Stimulated activated CD8-positive, alpha-beta memory T cell treated with anti-CD3 and anti-CD28 coated beads, Interleukin-2, amount 100 ng/mL, for 1 hour (primary cell): Measurements from ENCODE around the gene RNF144A.
"Not testable (repeated sequence)": the region's sequence is repeated elsewhere in the genome, so short reads cannot be mapped to it uniquely, and the experiment has no call there.

Source experiments
- DNase-seq, 2 donors: peaks; one replicate each; pipeline ENCODE4 v3.0.0-alpha.2; 2020; ENCODE audit warnings: low read depth in 2 of 2

RNF144A gene

DNA sequence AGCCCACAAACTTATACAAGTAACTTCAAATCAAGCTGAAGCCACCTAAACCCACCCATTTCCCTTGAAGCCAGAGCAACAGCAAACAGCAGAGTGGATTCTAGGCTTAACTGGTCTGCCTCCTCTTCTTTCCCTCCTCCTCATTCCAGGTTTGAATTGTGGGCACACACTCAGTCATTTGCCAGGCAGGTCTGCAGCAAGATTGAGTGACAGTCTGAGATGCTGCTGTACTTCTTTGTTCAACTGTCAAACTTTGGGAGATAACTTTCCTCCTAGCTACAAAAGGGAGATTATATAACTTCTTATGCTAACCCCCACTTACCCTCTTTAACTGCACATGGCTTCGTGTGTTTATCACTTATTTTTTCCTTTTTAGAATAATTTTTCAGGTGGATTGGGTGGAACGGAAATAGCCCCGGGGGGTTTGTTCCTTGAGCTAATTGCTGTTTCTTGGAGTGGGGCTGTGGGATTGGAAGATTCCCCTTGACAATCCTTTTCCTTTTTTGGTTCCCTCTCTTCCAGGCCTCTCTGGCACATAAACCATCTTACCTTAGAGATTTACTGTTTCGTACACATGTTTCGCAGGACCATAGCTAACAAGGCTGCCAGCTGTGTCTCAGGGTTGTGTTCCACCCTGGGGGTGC lies 55.0 kb downstream of the RNF144A start:
- no peak for DNase-seq

DNA sequence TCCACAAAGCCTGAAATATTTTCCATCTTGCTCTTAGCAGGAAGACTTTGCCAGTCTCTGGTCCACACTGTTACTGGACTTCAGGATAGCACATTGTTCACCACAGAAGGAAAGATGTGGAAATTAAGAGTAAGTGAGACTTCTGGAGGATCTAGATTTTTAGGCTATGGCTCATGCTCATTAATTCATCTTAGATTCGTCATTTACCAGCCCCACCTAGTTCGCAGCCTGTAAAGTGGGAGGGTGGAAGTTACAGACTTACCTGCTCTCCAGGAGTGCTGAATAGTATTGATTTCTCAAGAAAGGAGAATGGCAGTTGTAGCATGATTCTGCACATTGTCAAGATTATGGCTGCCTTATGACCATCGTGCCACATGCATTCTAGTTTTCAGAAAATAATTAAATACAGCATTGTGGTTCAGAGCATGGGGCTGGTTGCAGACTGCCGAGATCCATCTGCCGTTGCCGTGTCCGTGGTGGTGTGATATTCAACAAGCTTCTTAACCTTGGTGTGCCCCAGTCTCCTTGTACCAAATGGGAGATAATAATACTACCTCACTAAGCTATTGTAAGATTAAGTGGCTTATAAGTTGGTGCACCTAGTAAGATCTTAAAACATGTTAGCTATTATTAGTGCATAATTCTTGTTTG lies 56.8 kb downstream of the RNF144A start:
- no peak for DNase-seq

DNA sequence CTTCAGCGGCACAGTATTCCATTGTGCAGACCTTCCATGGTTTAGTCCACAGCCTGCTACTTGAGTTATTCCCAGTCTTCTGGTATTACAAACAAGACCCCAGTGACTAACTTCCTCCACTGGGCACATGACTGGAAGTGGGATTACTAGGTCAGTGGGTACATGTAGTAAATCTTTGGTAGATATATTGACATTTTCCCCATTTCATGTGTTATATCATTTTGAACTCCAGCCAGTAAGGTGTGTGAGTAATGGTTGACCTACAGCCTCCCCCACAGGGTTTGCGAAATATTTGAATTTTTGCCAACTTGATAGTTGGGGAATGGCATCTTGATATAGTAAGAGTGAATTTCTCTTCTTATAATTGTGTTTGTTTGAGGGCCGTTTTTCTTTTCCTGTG lies 58.8 kb downstream of the RNF144A start:
- no peak for DNase-seq

DNA sequence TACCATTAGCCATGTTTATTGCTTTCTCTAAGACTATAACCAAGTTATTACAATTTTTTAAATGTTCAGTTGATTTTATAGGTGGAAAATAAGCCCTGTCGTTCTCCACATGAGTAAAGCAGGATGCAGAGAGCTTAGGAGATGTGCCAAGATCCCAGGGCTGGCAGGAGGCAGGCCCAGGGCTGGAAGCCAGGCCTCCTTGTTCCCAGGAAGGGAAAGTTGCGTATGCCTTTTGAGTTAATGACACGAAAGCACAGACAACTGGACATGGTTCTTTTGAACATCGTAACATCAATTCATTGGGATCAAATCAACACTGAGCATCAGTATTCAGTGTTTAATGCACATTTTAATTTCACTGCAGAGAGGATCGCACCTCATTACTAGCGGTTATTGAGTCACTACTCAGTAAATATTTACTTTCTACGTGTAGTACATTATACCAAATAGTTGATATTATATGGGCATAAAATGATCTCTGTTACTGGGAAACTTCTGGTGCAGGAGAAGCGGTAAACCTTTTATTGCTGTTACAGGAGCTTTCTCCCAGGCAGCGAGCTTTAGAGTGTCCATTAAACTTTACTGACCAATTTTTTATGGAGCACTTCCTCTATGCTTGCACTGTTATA lies 60.0 kb downstream of the RNF144A start:
- DNase-seq: no peak

DNA sequence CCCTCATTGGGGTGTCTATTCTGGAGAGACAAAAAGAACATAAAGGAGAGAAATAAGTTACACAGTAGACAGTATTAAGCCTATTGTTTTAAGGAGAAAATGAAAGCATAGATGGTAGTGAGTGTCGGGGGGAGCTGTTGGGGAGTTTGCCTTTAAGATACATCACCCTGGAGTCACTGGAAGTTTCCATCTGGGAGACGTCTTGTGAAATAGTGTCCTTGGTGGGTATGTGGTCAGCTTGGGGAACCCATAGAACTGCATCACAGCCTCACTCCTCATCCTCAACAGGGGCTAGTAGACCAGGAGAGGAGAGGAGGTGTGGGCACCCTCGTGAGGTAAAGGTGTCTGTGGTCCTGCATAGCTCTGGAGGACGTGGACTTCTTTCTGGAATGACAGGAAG lies 60.6 kb downstream of the RNF144A start:
- DNase-seq: no peak

DNA sequence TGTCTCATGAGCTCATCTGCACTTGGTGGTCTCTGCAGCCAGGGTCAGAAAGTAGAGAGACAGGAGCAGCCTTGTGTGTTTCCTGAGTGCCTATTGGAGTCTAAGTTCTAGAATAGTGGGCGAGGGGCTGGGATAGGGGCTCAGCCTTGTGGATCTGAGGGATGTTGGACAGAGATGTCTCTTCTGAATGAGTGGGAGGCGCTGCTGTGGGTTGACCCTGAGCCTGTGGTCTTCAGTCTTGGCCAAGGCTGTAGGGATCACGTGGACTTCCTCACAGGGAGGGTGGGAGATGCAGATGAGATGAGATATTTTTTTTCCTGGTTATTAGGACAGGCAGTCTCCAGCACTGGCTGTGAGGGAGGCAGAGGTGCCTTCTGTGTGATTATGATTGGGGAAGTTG lies 61.8 kb downstream of the RNF144A start:
- DNase-seq: no peak

DNA sequence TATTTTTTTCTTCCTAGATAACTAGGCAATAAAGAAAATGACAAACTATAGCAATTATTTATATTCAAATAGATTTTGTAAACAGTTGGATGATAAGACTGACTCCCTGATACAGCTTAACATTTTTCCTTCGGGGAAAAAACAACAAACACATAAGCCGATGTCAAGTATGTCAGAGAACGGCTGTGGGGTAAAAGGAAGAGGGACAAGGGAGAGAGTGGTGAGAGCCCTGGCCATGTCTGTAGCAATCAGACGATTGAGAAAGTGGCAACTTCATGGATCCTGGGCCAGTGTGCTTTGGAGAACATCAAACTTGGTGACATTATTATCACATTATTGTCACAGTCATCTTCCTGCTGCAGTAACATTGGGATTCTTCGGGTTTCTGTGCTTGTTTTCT lies 65.2 kb downstream of the RNF144A start:
- DNase-seq: no peak

DNA sequence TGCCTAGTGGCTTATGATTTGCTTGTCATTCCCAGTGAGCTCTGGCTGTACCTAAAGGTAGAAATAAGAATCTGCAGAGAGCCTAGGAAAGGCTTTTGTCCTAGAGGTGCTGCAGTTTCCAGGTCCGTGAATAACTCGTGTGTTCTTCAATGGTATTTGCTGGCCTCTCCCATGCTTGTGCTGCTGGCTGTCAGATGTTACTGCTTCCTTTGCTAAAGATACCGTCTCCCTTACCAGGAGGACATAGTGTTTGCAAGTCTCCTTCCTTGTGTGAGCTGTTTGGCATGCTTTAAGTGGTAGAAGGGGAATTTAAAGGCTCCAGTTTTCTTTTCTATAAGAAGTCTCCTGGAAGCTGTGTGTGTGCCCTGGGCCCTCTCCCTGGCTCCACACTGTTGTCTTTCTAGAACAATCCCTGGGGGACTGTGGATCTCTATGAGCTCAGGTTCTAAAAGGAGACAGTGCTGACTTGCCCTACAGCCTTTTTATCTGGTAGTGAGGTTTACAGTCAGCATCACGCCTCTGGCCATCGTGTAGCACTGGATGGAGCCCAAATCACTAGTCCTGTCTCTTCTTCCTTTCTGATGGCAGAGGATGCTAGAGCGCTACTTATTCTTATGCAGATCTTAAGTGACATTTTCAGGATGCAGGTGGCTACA lies 65.8 kb downstream of the RNF144A start:
- DNase-seq: no peak

DNA sequence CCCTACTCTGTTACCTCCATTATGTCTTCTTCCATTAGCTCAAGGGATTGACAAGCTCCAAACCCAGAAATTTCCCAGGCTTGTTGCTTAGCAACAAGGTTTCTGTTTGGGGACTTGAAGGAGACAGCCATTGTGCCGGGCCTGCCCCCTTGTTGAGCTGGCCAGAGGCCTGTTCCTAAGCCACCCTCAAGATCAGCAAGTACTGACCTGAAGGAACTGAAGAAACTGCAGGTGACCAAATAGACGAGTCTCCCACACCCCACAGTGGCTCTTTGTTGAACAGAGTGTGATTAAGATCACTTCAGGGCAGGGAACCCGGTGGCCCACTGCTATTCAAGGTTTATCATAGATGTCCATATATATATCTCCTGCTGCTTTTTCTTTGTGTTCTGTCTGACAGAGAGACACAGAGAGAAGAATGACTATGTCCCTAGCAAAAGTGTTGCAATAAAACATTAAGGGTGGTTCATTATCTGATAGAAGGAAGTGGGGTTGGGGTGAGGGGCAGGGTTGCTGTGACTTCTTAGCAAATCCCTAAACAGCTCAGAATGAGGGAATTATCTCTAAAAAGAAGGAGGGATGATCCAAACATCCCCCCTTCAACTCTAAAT lies 69.2 kb downstream of the RNF144A start:
- no peak for DNase-seq

DNA sequence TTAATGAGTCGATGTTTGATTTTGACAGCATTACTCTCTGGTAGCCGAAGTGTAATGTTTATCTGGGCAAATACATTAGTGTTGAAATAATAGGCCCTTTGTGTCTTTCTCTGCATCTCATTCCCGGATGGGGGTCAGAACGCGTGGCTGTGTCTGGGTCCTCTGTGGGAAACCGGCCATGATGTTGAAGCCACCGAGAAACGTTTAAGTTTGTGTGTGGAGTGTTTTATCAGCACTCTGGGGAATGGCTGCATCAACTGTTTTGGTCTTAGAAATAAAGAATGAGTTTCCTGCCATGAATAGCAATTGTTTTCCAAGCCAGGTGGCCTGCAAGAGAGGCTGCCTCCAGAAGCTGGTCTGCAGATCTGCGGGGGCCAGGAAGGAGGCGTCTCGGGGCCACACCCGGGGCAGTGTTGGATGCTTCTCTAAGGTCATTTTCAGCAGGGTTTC lies 69.7 kb downstream of the RNF144A start:
- DNase-seq: no peak

DNA sequence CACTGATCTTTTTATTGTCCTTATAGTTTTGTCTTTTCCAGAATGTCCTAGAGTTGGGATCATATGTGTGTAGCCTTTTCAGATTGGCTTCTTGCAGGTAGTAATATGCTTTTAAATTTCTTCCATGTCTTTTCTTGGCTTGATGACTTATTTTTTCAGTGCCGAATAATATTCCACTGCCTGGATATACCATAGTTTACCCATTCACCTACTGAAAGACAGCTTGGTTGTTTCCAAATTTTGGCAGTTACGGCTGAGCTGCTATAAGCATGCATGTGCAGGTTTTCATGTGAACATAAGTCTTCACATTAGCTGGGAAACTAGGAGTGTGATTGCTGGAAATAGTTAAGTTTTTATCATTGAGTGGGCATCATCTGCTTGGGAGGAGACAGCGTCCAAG lies 73.7 kb downstream of the RNF144A start:
- DNase-seq: no peak

DNA sequence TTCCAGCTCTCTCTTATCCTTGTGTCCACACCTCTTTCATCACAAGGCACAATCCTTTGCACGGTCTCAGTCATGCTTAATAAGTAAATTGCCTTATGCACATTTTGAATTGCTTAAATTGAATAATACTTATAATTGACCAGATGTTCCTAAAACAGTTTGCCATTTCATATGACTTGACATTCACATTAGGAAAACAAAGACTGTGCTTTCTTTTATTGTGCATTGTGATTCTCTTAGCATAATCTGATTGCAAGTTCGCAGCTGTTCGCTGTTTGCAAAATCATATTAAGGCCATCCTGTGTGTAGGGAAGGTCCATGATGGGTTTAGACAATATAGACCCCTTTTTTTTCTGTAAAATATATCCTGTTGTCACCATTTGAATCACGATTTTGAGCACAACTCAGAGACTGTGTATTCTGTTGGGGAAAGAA lies 75.6 kb downstream of the RNF144A start:
- no peak for DNase-seq

DNA sequence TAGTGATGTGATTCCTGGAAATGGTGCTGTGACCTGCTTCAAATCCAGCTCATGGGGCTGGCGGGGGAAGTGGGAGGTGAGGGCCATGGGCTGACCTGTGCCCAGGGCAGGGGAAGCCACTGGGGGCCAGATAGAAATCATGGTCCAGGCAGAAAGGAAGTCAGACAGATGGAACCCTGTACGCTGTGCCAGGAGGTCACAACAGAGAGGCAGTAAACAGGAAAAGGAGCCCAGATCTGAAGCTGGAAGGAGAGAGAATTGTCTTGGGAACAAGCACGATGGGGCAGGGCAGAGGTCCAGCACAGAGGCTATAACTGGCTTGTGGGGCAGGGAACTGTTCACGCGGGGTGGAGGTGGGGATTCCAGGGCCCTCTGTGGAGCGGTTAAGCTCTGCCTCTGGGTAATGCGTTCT lies 76.0 kb downstream of the RNF144A start:
- no peak for DNase-seq

DNA sequence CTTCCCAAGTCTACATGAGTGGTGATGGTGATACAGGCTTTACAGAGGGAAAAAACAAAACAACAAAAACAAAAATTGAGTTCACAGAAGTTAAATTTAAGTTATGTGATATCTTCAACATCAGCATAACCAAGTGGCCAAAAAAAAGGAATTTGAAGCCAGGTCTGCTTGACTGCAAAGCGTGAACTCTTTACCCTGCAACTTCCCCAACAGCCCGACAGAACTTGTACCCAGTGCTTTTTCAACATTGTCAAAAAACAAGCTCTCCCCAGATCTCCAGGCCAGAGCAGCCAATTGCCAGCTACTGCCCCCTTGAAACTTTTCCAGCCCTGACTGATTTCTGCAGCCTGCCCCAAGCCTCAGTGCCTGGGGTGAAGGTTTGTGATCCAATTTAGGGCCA lies 76.7 kb downstream of the RNF144A start:
- DNase-seq: no peak

DNA sequence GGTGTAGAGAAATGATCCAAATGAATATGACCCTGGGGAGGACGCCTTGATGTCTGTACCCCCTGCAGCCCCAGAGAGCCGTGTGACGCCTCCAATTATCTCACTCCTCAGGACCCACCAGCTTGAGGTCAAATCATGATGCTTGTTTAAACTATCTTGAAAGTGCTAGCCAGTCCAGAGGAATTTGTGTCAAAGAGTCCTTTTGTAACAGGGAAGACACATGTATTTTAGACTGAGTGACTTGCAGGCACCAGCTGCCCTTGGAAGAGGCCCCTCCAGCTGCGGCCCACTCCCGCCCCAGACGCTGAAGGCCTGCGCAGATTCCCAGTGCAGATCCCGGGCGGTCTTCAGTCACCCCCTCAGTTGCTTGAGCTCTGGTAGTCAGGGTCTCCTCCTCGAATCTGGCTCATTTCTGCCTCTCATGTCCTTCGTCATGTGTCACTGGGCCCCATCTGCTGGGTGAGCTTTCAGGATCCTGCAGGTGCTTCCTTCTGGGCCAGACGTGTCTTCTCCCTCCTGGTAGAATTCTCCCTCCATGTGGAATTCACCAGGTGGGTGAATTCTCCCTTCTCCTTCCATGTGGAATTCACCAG lies 77.4 kb downstream of the RNF144A start:
- DNase-seq: no peak

DNA sequence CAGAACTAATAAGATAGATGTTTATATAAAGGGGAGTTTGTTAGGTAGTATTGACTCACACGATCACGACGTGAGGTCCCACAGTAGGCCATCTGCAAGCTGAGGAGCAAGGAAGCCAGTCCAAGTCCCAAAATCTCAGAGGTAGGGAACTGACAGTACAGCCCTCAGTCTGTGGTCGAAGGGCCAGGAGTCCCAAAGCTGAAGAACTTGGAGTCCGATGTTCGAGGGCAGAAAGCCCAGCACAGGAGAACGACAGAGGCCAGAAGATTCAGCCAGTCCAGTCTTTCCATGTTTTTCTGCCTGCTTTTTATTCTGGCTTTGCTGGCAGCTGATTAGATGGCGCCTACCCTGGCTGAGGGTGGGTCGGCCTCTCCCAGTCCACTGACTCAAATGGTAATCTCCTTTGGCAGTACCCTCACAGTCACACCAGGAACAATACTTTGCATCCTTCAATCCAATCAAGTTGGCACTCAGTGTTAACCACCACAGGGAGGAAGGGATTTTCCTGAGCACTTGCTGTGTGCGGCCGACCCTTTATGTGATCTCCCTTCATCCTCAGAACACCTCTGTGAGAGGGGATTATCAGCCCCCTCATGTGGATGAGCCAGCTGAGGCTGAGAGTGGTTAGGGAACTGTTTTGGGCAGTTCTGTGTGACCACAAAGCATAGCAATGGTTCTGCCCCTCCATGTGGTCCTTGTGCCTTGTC lies 78.3 kb downstream of the RNF144A start:
- DNase-seq: no peak

DNA sequence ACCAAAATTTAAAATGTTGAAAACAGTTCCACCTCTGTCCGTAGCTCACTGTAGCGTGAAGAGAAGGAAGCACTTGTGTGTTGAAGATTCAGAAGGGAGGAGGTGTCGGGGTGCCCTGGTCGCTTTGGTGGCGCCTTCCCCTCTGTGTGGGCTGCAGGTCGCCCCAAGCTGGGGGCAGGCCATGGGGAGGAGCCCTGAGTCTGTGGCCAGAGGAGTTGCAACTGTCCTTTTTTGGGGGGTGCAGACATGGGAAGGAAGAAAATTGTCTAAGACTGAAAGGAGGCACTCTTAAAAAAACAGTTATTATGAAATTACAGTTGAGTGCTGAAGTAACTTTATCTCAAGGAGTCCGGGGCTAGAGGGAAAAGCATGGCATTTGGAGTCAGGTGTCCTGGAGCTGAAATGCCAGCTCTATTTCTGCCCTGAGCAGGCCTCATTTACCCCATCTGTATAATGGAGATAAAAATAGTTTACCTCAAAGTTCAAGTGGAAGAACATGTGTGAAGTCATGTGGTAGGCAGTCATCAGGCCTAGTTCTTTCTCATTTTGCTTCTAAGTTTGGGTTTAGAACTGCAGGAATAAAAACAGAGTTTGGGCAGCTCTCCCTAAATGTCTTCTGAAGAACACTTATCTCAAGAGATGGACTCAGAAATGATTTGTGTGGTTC lies 82.1 kb downstream of the RNF144A start:
- no peak for DNase-seq

DNA sequence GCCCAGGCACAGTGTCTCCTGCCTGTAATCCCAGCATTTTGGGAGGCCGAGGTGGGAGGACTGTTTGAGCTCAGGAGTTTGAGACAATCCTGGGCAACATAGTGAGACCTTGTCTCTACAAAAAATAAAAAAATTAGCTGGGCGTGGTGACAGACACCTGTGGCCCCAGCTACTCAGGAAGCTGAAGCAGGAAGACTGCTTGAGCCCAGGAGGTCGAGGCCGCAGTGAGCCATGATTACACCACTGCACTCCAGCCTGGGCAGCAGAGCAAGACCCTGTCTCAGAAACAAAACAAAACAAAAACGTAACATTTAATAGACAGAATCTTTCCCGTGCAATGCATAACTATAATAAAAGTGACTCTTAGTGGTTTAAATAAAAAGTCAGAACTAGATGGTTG lies 84.2 kb downstream of the RNF144A start:
- not testable (repeated sequence) for DNase-seq

DNA sequence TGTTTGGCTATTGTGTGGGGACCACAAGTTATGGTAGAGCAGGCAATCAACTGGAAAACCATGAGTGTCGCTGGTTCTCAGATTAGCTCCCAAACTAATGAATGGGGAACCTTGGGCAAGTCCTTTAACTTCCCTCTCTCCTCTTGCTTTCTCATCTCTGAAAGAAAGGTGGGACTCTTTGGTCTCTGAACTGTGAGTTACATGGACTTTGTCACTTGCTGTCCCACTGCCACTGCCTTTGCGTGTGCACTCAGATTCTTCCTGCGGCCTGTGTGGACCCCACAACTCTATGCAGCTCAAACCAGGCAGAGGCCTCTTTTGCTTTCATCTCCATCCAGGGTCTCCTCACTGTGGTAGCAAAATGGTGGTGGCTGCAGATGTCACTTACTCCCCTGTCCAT lies 86.7 kb downstream of the RNF144A start:
- DNase-seq: no peak

DNA sequence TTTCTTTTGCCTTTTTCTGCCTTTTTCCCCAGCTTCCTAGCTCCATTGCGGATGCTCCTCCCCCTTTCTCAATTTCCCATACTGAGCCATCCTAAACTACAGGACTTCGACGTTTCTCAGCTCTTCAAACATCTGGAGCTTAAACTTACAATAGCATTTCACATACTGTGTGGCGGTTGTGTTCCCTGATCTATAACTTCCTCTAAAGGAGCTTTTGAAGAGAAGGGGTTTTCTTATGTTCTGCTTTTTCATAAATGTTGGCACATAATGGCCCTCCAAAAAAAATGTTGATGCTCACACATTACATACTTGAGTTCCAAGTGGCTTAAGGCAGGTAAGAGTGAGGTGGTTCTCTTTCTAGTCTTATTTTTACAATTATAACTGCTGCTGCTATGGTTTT lies 87.4 kb downstream of the RNF144A start:
- no peak for DNase-seq

DNA sequence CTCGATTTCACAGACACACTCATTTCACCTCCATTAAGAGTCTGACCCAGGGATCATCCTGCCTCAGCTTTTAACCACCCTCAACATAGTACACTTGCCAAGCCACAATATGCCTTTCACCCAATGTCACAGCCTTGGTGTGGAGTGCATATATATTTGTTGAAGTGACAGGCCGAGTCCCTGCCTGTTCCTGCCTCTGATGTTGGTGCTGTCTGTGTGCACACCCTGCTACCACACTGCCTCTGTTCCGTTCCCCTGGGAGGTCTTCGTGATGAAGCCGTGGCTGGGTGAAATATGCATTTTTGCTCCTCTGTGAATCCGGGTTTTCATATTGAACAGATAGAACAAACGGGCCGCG lies 90.3 kb downstream of the RNF144A start:
- no peak for DNase-seq
